Measurements from ENCODE around the gene PRKCA.

The PRKCA gene

GRCh38 chr17:66365903-66366302, 63.5 kb downstream of the PRKCA start:
- Histone ChIP-seq H2BK120ac (ENCODE audit: insufficient read depth, low read length, poor library complexity) (no peak overlapping the region), H2BK12ac (ENCODE audit: low read length) (no peak overlapping the region), H3K4me3 (ENCODE audit: low read depth, low read length) (no peak overlapping the region), H4K12ac (ENCODE audit: low read depth, low read length) (no peak overlapping the region), H4K8ac (ENCODE audit: low read depth, low read length) (no peak overlapping the region), H3K36me3 (ENCODE audit: control insufficient read depth in 1 of 2, insufficient read depth in 2 of 2, low read length in 2 of 2) (no peaks in the 10 kb centered on the region), H3K79me1 (ENCODE audit: low read length) (no peaks in the 10 kb centered on the region), H3K4ac (ENCODE audit: low read depth, low read length) (no peak overlapping the region), H3K23ac (ENCODE audit: low read length) (no peak overlapping the region), H2BK5ac (ENCODE audit: low read depth, low read length, poor library complexity) (no peak overlapping the region), H3K27me3 (ENCODE audit: insufficient read depth, low read length) (no peaks in the 10 kb centered on the region), H3K27ac (ENCODE audit: low read depth, low read length) (no peak overlapping the region), H3K79me2 (ENCODE audit: control insufficient read depth, insufficient read depth, low read length, poor library complexity) (no peaks in the 10 kb centered on the region), H4K91ac (ENCODE audit: low read depth, low read length) (no peak overlapping the region), H3K18ac (ENCODE audit: low read length) (no peak overlapping the region), H3K4me2 (ENCODE audit: low read length) (no peak overlapping the region), H2AK5ac (ENCODE audit: low read length) (no peak overlapping the region), H3K9me3 (ENCODE audit: insufficient read depth, low read depth, low read length) (no peaks in the 10 kb centered on the region), H3K14ac (ENCODE audit: low read length) (no peak overlapping the region), H2AFZ (ENCODE audit: insufficient read depth, low read length, poor library complexity) (no peak overlapping the region), H3K9ac (ENCODE audit: low read length) (no peak overlapping the region), H3K4me1 (ENCODE audit: control insufficient read depth in 1 of 2, insufficient read depth in 2 of 2, low read length in 2 of 2) (no peaks in the 10 kb centered on the region)
- DNase-seq = no peak
- WGBS (ENCODE audit: extremely low coverage, insufficient coverage, insufficient read length) = no CpG with 5 or more reads among the region's 2 CpGs

GRCh38 chr17:66367107-66367506, 64.7 kb downstream of the PRKCA start:
- DNase-seq = no peak
- WGBS (ENCODE audit: extremely low coverage, insufficient coverage, insufficient read length) = no CpG with 5 or more reads among the region's 2 CpGs
- no peaks in the 10 kb centered on the region for H3K79me2 ChIP-seq (ENCODE audit: control insufficient read depth, insufficient read depth, low read length, poor library complexity)

GRCh38 chr17:66369830-66370229, 67.4 kb downstream of the PRKCA start:
- H3K14ac ChIP-seq (ENCODE audit: low read length) = no peak overlapping the region
- no peak overlapping the region for H4K12ac ChIP-seq (ENCODE audit: low read depth, low read length)
- no peak overlapping the region for H3K23ac ChIP-seq (ENCODE audit: low read length)
- H4K8ac ChIP-seq (ENCODE audit: low read depth, low read length) = no peak overlapping the region
- no peak overlapping the region for H4K91ac ChIP-seq (ENCODE audit: low read depth, low read length)
- H3K9me3 ChIP-seq (ENCODE audit: insufficient read depth, low read depth, low read length) = no peaks in the 10 kb centered on the region
- H3K4ac ChIP-seq (ENCODE audit: low read depth, low read length) = no peak overlapping the region
- no CpG with 5 or more reads among the region's 4 CpGs for WGBS (ENCODE audit: extremely low coverage, insufficient coverage, insufficient read length)
- H3K79me1 ChIP-seq (ENCODE audit: low read length) = no peaks in the 10 kb centered on the region
- no peak overlapping the region for H3K27ac ChIP-seq (ENCODE audit: low read depth, low read length)
- no peak overlapping the region for H2BK12ac ChIP-seq (ENCODE audit: low read length)
- H3K18ac ChIP-seq (ENCODE audit: low read length) = no peak overlapping the region
- H2BK5ac ChIP-seq (ENCODE audit: low read depth, low read length, poor library complexity) = no peak overlapping the region
- H3K9ac ChIP-seq (ENCODE audit: low read length) = no peak overlapping the region
- no peak overlapping the region for H2AK5ac ChIP-seq (ENCODE audit: low read length)
- no peaks in the 10 kb centered on the region for H3K36me3 ChIP-seq (ENCODE audit: control insufficient read depth in 1 of 2, insufficient read depth in 2 of 2, low read length in 2 of 2)
- no peak for DNase-seq
- no peak overlapping the region for H2BK120ac ChIP-seq (ENCODE audit: insufficient read depth, low read length, poor library complexity)
- H3K4me2 ChIP-seq (ENCODE audit: low read length) = no peak overlapping the region
- no peak overlapping the region for H2AFZ ChIP-seq (ENCODE audit: insufficient read depth, low read length, poor library complexity)
- peaks cover 3 to 4% of the 10 kb centered on the region in 2 experiments for H3K4me1 ChIP-seq (ENCODE audit: control insufficient read depth in 1 of 2, insufficient read depth in 2 of 2, low read length in 2 of 2)
- no peak overlapping the region for H3K4me3 ChIP-seq (ENCODE audit: low read depth, low read length)
- no peaks in the 10 kb centered on the region for H3K79me2 ChIP-seq (ENCODE audit: control insufficient read depth, insufficient read depth, low read length, poor library complexity)
- H3K27me3 ChIP-seq (ENCODE audit: insufficient read depth, low read length) = no peaks in the 10 kb centered on the region

More at GRCh38 chr17:66367107-66367506, 64.7 kb downstream of the PRKCA start:
- Histone ChIP-seq H2BK120ac (ENCODE audit: insufficient read depth, low read length, poor library complexity) (no peak overlapping the region), H2AFZ (ENCODE audit: insufficient read depth, low read length, poor library complexity) (no peak overlapping the region), H3K27me3 (ENCODE audit: insufficient read depth, low read length) (no peaks in the 10 kb centered on the region), H3K36me3 (ENCODE audit: control insufficient read depth in 1 of 2, insufficient read depth in 2 of 2, low read length in 2 of 2) (no peaks in the 10 kb centered on the region), H3K79me1 (ENCODE audit: low read length) (no peaks in the 10 kb centered on the region), H4K8ac (ENCODE audit: low read depth, low read length) (no peak overlapping the region), H3K4me3 (ENCODE audit: low read depth, low read length) (no peak overlapping the region), H4K91ac (ENCODE audit: low read depth, low read length) (no peak overlapping the region), H3K9me3 (ENCODE audit: insufficient read depth, low read depth, low read length) (no peaks in the 10 kb centered on the region), H3K9ac (ENCODE audit: low read length) (no peak overlapping the region), H3K4me2 (ENCODE audit: low read length) (no peak overlapping the region), H3K23ac (ENCODE audit: low read length) (no peak overlapping the region), H3K18ac (ENCODE audit: low read length) (no peak overlapping the region), H2BK12ac (ENCODE audit: low read length) (no peak overlapping the region), H3K4ac (ENCODE audit: low read depth, low read length) (no peak overlapping the region), H3K27ac (ENCODE audit: low read depth, low read length) (no peak overlapping the region), H3K14ac (ENCODE audit: low read length) (no peak overlapping the region), H4K12ac (ENCODE audit: low read depth, low read length) (no peak overlapping the region), H2AK5ac (ENCODE audit: low read length) (no peak overlapping the region), H3K4me1 (ENCODE audit: control insufficient read depth in 1 of 2, insufficient read depth in 2 of 2, low read length in 2 of 2) (no peaks in the 10 kb centered on the region), H2BK5ac (ENCODE audit: low read depth, low read length, poor library complexity) (no peak overlapping the region)

- Histone ChIP-seq H3K4me2 (ENCODE audit: low read length) (no peak overlapping the region), H3K18ac (ENCODE audit: low read length) (no peak overlapping the region), H4K12ac (ENCODE audit: low read depth, low read length) (no peak overlapping the region), H3K9ac (ENCODE audit: low read length) (no peak overlapping the region), H2AFZ (ENCODE audit: insufficient read depth, low read length, poor library complexity) (no peak overlapping the region), H3K4me3 (ENCODE audit: low read depth, low read length) (no peak overlapping the region), H3K9me3 (ENCODE audit: insufficient read depth, low read depth, low read length) (no peaks in the 10 kb centered on the region), H3K4ac (ENCODE audit: low read depth, low read length) (no peak overlapping the region), H2BK120ac (ENCODE audit: insufficient read depth, low read length, poor library complexity) (no peak overlapping the region), H3K79me1 (ENCODE audit: low read length) (no peaks in the 10 kb centered on the region), H3K27ac (ENCODE audit: low read depth, low read length) (no peak overlapping the region), H2BK12ac (ENCODE audit: low read length) (no peak overlapping the region), H2AK5ac (ENCODE audit: low read length) (no peak overlapping the region), H3K4me1 (ENCODE audit: control insufficient read depth in 1 of 2, insufficient read depth in 2 of 2, low read length in 2 of 2) (peaks cover 3 to 4% of the 10 kb centered on the region in 2 experiments), H4K91ac (ENCODE audit: low read depth, low read length) (no peak overlapping the region), H3K14ac (ENCODE audit: low read length) (no peak overlapping the region), H2BK5ac (ENCODE audit: low read depth, low read length, poor library complexity) (no peak overlapping the region), H3K27me3 (ENCODE audit: insufficient read depth, low read length) (no peaks in the 10 kb centered on the region), H3K23ac (ENCODE audit: low read length) (no peak overlapping the region), H3K79me2 (ENCODE audit: control insufficient read depth, insufficient read depth, low read length, poor library complexity) (no peaks in the 10 kb centered on the region), H3K36me3 (ENCODE audit: control insufficient read depth in 1 of 2, insufficient read depth in 2 of 2, low read length in 2 of 2) (no peaks in the 10 kb centered on the region), H4K8ac (ENCODE audit: low read depth, low read length) (no peak overlapping the region)
- DNase-seq = no peak
- WGBS (ENCODE audit: extremely low coverage, insufficient coverage, insufficient read length) = no CpG with 5 or more reads among the region's 7 CpGs
These were observed 69.1 kb downstream of the PRKCA start for GRCh38 chr17:66371561-66371960.

All from trophoblast cell (in vitro differentiated cells and primary cell).